NCI-H2196 treated with DMSO at 0.1 percent for 48 hours (cell line): Measurements from ENCODE around the gene ZC3H7B.
"Not testable (repeated sequence)": the region's sequence is repeated elsewhere in the genome, so short reads cannot be mapped to it uniquely, and the experiment has no call there.

Source experiments
- DNase-seq: peaks from one replicate; lab custom pipeline; 2025; ENCODE audit not compliant: unreplicated experiment; lab: John Stamatoyannopoulos, UW

Gene ZC3H7B

GRCh38 chr22:41377846-41378245 lies 76.5 kb downstream of the ZC3H7B start:
- DNase-seq = no peak

DNA sequence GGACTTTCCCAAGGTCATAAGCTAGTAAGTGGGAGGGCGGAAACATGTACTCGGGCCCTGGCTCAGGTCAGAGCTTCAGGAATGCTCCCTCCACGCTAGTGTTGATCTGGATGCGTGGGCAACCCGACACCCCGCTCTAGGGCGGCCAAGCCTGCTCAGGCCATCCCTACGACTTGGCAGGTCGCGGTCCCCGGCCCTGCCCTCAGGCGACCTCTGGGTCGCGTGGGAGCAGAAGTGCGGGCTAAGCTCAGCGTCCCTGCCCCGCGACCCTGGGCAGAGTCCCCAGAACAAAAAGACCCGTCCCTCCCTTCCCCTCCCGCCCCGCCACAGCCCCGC lies 79.6 kb downstream of the ZC3H7B start:
- DNase-seq = peak; percentile 68

- peak; percentile 97 for DNase-seq
Measured at GRCh38 chr22:41381329-41382097, 80.2 kb downstream of the ZC3H7B start, which contains the start of gene TEF. Gene TEF, plus strand, starts transcription at chr22:41381942. Its CDS starts 103 bp downstream, at chr22:41382045.

DNA sequence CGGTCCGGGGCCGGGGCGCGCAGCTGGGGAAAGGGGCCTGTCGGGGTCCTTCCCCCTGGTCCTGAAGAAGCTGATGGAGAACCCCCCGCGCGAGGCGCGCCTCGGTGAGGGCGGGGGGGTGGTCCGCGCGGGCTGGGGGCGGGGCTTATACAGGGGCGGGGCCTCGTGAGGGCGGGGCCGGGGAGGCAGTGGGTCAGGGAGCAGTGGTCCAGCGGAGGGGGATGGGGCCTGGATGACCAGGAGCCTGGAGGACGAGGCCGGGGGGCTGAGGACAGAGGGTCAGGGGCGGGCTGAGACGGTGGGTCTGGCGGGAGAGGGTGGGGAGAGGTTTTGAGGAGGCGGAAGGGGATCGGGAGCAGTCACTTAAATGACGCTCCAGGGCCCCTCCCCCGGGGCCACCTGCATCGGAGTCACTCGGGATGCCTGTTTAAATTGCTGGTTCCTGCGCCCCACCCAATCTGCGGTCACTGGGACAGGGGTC lies 80.8 kb downstream of the ZC3H7B start:
- DNase-seq = no peak

GRCh38 chr22:41382610-41383009 lies 81.3 kb downstream of the ZC3H7B start:
- DNase-seq = no peak

DNA sequence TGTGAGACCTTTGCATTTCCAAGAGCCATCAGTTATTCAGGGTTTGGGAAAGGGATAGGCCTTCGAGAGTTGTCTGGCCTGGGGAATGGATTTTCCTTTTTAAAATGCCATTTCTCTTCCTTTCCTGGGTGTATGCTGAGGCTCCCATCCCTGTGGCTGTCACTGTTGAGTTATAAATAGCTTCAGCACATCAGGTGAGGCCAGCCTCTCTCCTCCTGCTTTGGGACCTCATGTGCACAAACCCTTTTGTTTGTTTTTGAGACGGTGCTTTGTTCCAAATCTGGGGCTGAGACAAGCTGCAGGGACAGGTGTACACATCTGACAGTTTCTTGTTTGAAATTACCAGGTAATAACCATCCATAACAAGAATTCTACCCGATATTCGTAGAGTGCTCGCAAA lies 81.8 kb downstream of the ZC3H7B start:
- no peak for DNase-seq

DNA sequence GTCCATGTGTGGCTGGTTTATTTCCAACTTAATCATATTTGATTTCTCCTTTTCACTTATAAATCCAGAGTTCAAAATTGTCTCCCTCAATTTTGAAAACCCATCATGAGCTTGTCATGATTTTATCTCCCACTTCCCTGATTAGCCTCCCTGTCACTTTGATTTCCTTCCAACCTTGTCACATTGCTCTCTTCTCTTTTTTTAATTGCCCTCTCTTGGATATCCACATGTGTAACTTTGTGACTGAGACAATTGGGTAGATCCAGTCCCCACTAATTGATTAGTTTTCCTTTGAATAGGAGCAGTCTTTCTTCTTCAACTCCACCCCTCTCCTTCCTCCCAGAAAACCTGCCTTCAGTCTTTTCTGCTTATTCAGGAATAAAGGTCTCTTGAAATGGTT lies 82.8 kb downstream of the ZC3H7B start:
- no peak for DNase-seq

DNA sequence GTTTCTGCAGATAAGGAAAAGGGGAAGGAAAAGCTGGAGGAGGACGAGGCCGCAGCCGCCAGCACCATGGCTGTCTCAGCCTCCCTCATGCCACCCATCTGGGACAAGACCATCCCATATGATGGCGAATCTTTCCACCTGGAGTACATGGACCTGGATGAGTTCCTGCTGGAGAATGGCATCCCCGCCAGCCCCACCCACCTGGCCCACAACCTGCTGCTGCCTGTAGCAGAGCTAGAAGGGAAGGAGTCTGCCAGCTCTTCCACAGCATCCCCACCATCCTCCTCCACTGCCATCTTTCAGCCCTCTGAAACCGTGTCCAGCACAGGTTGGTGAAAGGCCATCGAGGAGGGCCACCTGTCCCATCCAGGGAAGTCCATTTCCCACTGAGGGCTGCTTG lies 86.0 kb downstream of the ZC3H7B start:
- no peak for DNase-seq

- DNase-seq = no peak
Measured at GRCh38 chr22:41394012-41394356, 92.7 kb downstream of the ZC3H7B start.

DNA sequence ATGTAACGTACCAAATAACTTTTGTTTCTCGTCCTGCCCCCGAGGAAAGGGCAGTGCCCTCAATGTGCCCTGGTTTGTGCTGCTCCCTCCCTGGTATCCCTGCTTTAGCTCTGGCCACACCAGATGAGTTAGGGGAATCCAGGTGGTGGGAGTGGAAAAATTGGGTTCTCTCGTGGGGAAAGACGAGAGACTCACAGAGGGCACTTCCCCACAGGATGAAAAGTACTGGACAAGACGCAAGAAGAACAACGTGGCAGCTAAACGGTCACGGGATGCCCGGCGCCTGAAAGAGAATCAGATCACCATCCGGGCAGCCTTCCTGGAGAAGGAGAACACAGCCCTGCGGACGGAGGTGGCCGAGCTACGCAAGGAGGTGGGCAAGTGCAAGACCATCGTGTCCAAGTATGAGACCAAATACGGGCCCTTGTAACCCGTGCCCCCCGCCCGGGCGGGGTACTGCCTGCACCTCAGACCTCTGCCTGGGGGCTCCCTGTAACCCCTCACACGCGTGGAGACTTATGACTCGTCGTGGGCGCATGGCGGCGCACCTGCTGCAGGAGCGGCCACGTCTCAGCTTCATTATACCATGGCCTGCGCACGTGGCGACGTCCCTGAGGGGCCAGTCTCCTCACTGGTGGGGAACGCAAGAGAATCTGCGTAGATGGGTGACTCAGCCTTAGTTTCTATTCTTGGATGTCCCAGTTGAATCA lies 94.4 kb downstream of the ZC3H7B start:
- no peak for DNase-seq

GRCh38 chr22:41397143-41397811 lies 96.0 kb downstream of the ZC3H7B start:
- no peak for DNase-seq

DNA sequence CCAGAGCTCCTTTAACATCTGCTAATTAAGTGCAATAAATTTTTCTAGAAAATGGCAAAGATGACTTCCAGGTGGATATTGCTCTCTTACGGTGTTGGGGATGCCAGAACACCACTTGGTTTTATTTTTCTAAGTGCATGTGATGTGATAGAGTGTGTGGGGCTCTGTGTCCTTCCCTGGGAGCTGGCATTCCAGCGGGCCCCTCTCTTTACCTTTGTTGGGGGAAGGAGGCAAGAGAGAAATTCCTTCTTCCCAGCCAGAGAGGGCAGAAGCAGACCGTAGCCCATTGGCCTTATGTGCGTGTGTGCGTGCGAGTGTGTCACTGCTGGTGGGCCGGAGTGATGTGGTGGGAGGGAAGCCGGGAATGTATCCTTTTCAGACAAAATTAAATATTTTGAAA lies 97.6 kb downstream of the ZC3H7B start:
- no peak for DNase-seq

GRCh38 chr22:41401781-41402648 lies 100.7 kb downstream of the ZC3H7B start:
- DNase-seq = peak; percentile 70

DNA sequence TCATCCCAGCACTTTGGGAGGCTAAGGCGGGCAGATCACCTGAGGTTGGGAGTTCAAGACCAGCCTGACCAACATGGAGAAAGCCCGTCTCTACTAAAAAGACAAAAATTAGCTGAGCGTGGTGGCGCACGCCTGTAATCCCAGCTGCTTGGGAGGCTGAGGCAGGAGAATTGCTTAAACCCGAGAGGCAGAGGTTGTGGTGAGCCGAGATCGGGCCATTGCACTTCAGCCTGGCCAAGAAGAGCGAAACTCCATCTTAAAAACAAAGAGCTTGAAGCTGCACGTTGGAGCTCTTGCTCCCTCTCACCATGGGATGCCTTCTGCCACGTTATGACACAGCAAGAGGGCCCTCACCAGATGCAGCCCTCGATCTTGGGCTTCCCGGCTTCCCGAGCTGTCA lies 101.5 kb downstream of the ZC3H7B start:
- DNase-seq = not testable (repeated sequence)

GRCh38 chr22:41403532-41404318 lies 102.4 kb downstream of the ZC3H7B start:
- DNase-seq = peak; percentile 98

- no peak for DNase-seq
Measured at GRCh38 chr22:41405588-41405987, 104.3 kb downstream of the ZC3H7B start.

GRCh38 chr22:41406410-41406809 lies 105.1 kb downstream of the ZC3H7B start:
- DNase-seq = no peak

DNA sequence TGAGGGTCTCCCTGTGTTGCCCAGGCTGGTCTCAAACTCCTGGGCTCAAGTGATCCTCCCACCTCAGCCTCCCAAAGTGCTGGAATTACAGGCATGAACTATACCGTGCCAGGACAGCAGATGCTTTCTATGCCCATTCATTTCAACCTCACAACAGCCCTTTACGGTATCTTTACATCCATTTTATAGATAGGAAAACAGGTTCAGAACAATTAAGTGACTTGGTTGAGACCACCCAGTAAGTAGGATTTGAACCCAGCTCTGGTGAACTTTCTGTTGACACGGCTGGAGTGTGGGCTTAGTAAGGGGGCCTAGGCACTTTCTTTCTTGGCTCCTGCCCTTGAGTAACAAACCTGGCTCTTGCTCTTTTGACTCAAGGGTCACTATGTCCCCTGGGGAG lies 106.1 kb downstream of the ZC3H7B start:
- no peak for DNase-seq

GRCh38 chr22:41408665-41409064 lies 107.3 kb downstream of the ZC3H7B start:
- no peak for DNase-seq
